Esophagus squamous epithelium (tissue), 4 donors: ENCODE data around the gene HECTD4.

Experiments
- CTCF ChIP-seq, 6 experiments: fragments of 450-650 bp in 4 of 6; fragments of 200-600 bp in 2 of 6; sonication (generic) in 2 of 6; IDR thresholded peaks; one replicate each; pipeline ENCODE4 v1.5.1; 2016 to 2019; ENCODE audit warnings: antibody characterized with exemption in 6 of 6, mild to moderate bottlenecking in 4 of 6, moderate library complexity in 4 of 6
- POLR2A ChIP-seq, 4 donors: fragments of 450-650 bp; IDR thresholded peaks; one replicate each; pipeline ENCODE4 v1.6.1; 2017; ENCODE audit warnings: antibody characterized with exemption in 4 of 4, mild to moderate bottlenecking in 4 of 4, moderate library complexity in 3 of 4

GRCh38 chr12:112126000-112126438 lies 256.2 kb downstream of the HECTD4 start:
- no peak for TF ChIP-seq CTCF (IDR thresholded peaks at IDR 0.05)
- TF ChIP-seq POLR2A (IDR thresholded peaks at IDR 0.05): no peak
